ENCODE data around the gene C5orf63. TPM values are rescaled to one million over a fixed set of nuclear protein-coding genes. Genes with fewer than 3 reads are reported as not detected.
A peak's percentile ranks its signal among the peaks of the same experiment; 100 is the strongest.
"Not testable (repeated sequence)": the region's sequence is repeated elsewhere in the genome, so short reads cannot be mapped to it uniquely, and the experiment has no call there.

C5orf63 gene
- 10.1 TPM for total RNA-seq
- long read RNA-seq, full-length matches to known transcripts: 8 of 14 reads
- long read RNA-seq, partial matches to known transcripts: 3 of 14 reads
- long read RNA-seq, other reads (novel, unspliced or antisense): 3 of 14 reads

- DNase-seq (peak; percentile 90), ATAC-seq (peak; percentile 97)
- Histone ChIP-seq H3K36me3 (no peaks in the 10 kb centered on the region), H3K9me3 (no peaks in the 10 kb centered on the region), H3K4me1 (peaks cover 3% of the 10 kb centered on the region), H3K27me3 (no peaks in the 10 kb centered on the region), H3K27ac (peak within 1 kb of the TSS; percentile 49), H3K4me3 (peak within 1 kb of the TSS; percentile 54)
- no peak for TF ChIP-seq CTCF (IDR thresholded peaks at IDR 0.05)
- intact Hi-C loops (cut with DNase I): no loop called here
These were observed at the start of gene C5orf63 for GRCh38 chr5:127072861-127073846. TSS of gene C5orf63 (minus strand) at chr5:127073502. CDS start at chr5:127058995, 14,507 bp downstream.

GRCh38 chr5:127112347-127112864 is 39.1 kb upstream of the C5orf63 start:
- Histone ChIP-seq H3K4me3 (no peak overlapping the region), H3K27ac (no peak overlapping the region), H3K4me1 (no peaks in the 10 kb centered on the region), H3K9me3 (no peaks in the 10 kb centered on the region), H3K36me3 (no peaks in the 10 kb centered on the region), H3K27me3 (no peaks in the 10 kb centered on the region)
- DNase-seq (no peak), ATAC-seq (no peak)
- intact Hi-C loops (cut with DNase I): no loop called here
- TF ChIP-seq CTCF (IDR thresholded peaks at IDR 0.05): no peak

- TF ChIP-seq CTCF (IDR thresholded peaks at IDR 0.05): no peak
- intact Hi-C loops (cut with DNase I): no loop called here
These were observed 37.8 kb upstream of the C5orf63 start for GRCh38 chr5:127111112-127111511.

GRCh38 chr5:127108624-127109260 is 35.4 kb upstream of the C5orf63 start:
- ATAC-seq; H3K27me3 ChIP-seq; H3K9me3 ChIP-seq; H3K4me1 ChIP-seq; H3K36me3 ChIP-seq; H3K27ac ChIP-seq; intact Hi-C loops (cut with DNase I); DNase-seq; H3K4me3 ChIP-seq: not testable (repeated sequence)

More at GRCh38 chr5:127111112-127111511, 37.8 kb upstream of the C5orf63 start:
- Histone ChIP-seq H3K9me3 (no peaks in the 10 kb centered on the region), H3K4me1 (no peaks in the 10 kb centered on the region), H3K36me3 (no peaks in the 10 kb centered on the region), H3K27me3 (no peaks in the 10 kb centered on the region), H3K27ac (no peak overlapping the region), H3K4me3 (no peak overlapping the region)
- DNase-seq (no peak), ATAC-seq (no peak)

GRCh38 chr5:127101935-127102334 is 28.6 kb upstream of the C5orf63 start:
- Histone ChIP-seq H3K27me3 (no peaks in the 10 kb centered on the region), H3K4me1 (peaks cover 2% of the 10 kb centered on the region), H3K9me3 (no peaks in the 10 kb centered on the region), H3K36me3 (no peaks in the 10 kb centered on the region), H3K27ac (no peak overlapping the region), H3K4me3 (no peak overlapping the region)
- no peak for TF ChIP-seq CTCF (IDR thresholded peaks at IDR 0.05)
- DNase-seq (no peak), ATAC-seq (peak; percentile 54)
- intact Hi-C loops (cut with DNase I): no loop called here
